GM12865 (cell line): ENCODE measurements around the gene MALT1.

Experiments used
- DNase-seq: peaks from one replicate; pipeline ENCODE4 v3.0.0; 2010; ENCODE audit warnings: low read depth
- H3K4me3 ChIP-seq: 2 replicates; pipeline ENCODE4 v1.5.1; 2011; ENCODE audit warnings: mild to moderate bottlenecking, low read depth, low read length, control low read depth
- CTCF ChIP-seq: IDR thresholded peaks from 2 replicates; pipeline ENCODE4 v1.5.1; 2011; ENCODE audit warnings: low read length, control low read depth, low read depth, inconsistent platforms; ENCODE audit not compliant: insufficient read depth; ENCODE audit errors: missing control alignments

The MALT1 gene

GRCh38 chr18:58780045-58780444 is 108.8 kb downstream of the MALT1 start:
- no peak for TF ChIP-seq CTCF
- H3K4me3 ChIP-seq = no peak overlapping the region
- no peak for DNase-seq

GRCh38 chr18:58781627-58782194 is 110.4 kb downstream of the MALT1 start:
- TF ChIP-seq CTCF = peak; percentile 79
- no peak overlapping the region for H3K4me3 ChIP-seq
- peak; percentile 82 for DNase-seq

- no peak overlapping the region for H3K4me3 ChIP-seq
- DNase-seq = no peak
- TF ChIP-seq CTCF = no peak
Observed at GRCh38 chr18:58784601-58785137, 113.4 kb downstream of the MALT1 start.

- no peak for DNase-seq
- no peak for TF ChIP-seq CTCF
- H3K4me3 ChIP-seq = no peak overlapping the region
Observed at GRCh38 chr18:58785171-58785805, 114.0 kb downstream of the MALT1 start.

- no peak overlapping the region for H3K4me3 ChIP-seq
- no peak for TF ChIP-seq CTCF
- no peak for DNase-seq
Observed at GRCh38 chr18:58785870-58786269, 114.6 kb downstream of the MALT1 start.

- no peak for DNase-seq
- H3K4me3 ChIP-seq = no peak overlapping the region
- TF ChIP-seq CTCF = no peak
Observed at GRCh38 chr18:58787536-58788149, 116.4 kb downstream of the MALT1 start.
